HUES6 (cell line): ENCODE results near the gene VPS41.
"Not testable (repeated sequence)": the region's sequence is repeated elsewhere in the genome, so short reads cannot be mapped to it uniquely, and the experiment has no call there.

Source experiments
- H3K27ac ChIP-seq: 2 replicates; pipeline ENCODE4 v1.7.0; 2013; ENCODE audit warnings: low read depth, mild to moderate bottlenecking, low read length, inconsistent platforms
- H3K27me3 ChIP-seq: 2 replicates; pipeline ENCODE4 v1.6.1; 2013; ENCODE audit warnings: low read length; ENCODE audit not compliant: control insufficient read depth, insufficient read depth
- H3K36me3 ChIP-seq: 2 replicates; pipeline ENCODE4 v1.6.1; 2013; ENCODE audit warnings: low read length; ENCODE audit not compliant: control insufficient read depth, insufficient read depth
- H3K4me1 ChIP-seq: 2 replicates; pipeline ENCODE4 v1.6.1; 2013; ENCODE audit warnings: low read length; ENCODE audit not compliant: control insufficient read depth, insufficient read depth
- H3K4me3 ChIP-seq: 2 replicates; pipeline ENCODE4 v1.5.1; 2013; ENCODE audit warnings: low read depth, low read length
- H3K9ac ChIP-seq: one replicate; pipeline ENCODE4 v1.6.1; 2013; ENCODE audit warnings: mild to moderate bottlenecking, low read length
- H3K9me3 ChIP-seq: 2 replicates; pipeline ENCODE4 v1.6.1; 2013; ENCODE audit warnings: low read depth, low read length; ENCODE audit not compliant: control insufficient read depth, insufficient read depth

Gene VPS41

GRCh38 chr7:38908759-38909335, at the start of gene VPS41:
Gene VPS41, minus strand, starts transcription at chr7:38909191. Its CDS starts 17 bp downstream, at chr7:38909174.
- H3K4me3 ChIP-seq = peak within 1 kb of the TSS; percentile 87
- no peaks in the 10 kb centered on the region for H3K4me1 ChIP-seq
- H3K9me3 ChIP-seq = no peaks in the 10 kb centered on the region
- no peaks in the 10 kb centered on the region for H3K36me3 ChIP-seq
- H3K27me3 ChIP-seq = no peaks in the 10 kb centered on the region
- no peak within 1 kb of the TSS for H3K27ac ChIP-seq
- H3K9ac ChIP-seq = peak within 1 kb of the TSS; percentile 65

GRCh38 chr7:38955892-38956291, 46.9 kb upstream of the VPS41 start:
- H3K4me1 ChIP-seq = no peaks in the 10 kb centered on the region
- H3K4me3 ChIP-seq = no peak overlapping the region
- no peaks in the 10 kb centered on the region for H3K27me3 ChIP-seq
- H3K9ac ChIP-seq = no peak overlapping the region
- no peaks in the 10 kb centered on the region for H3K9me3 ChIP-seq
- H3K27ac ChIP-seq = no peak overlapping the region
- no peaks in the 10 kb centered on the region for H3K36me3 ChIP-seq

DNA sequence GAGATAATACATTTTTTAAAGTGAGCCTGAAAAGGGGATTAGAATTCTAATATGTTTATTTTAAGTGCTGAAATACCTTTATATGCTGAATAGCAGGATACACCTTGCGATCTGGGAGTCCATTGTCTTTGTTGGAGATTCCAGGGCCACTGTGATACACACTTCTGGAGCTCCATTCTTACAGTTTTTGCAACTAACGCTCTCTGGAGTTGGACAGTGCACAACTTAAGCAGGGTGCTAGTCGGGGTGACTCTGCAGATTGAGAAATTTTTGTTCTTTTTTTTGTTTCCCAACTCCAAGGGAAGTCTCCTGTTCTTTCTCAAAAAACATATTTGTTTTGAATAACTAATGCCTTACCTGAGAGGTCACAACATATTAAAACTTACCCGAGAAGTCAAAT, 45.0 kb upstream of the VPS41 start:
- no peaks in the 10 kb centered on the region for H3K9me3 ChIP-seq
- no peaks in the 10 kb centered on the region for H3K4me1 ChIP-seq
- H3K27me3 ChIP-seq = no peaks in the 10 kb centered on the region
- no peaks in the 10 kb centered on the region for H3K36me3 ChIP-seq
- no peak overlapping the region for H3K9ac ChIP-seq
- H3K4me3 ChIP-seq = no peak overlapping the region
- no peak overlapping the region for H3K27ac ChIP-seq

DNA sequence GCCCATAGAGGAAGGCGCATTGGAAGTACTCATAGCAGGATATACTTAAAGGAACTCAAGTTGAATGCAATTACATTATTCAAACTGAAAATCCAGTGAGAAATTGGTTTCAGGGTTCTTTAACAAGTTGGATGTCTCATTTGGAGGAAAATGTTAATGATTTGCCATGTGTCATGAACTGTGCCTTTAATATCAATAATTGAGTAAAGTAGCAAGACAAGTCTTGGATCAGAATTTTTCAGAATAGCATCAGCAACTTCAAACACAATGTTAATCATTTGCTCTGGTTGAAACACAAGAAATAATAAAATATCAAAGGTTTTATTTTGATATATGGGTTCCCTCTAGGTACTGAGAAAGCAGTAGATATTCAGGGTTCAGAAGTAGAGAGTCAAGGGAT, 44.2 kb upstream of the VPS41 start:
- Histone ChIP-seq H3K27me3 (no peaks in the 10 kb centered on the region), H3K4me3 (no peak overlapping the region), H3K4me1 (no peaks in the 10 kb centered on the region), H3K27ac (no peak overlapping the region), H3K36me3 (no peaks in the 10 kb centered on the region), H3K9ac (no peak overlapping the region), H3K9me3 (no peaks in the 10 kb centered on the region)

- H3K9ac ChIP-seq = no peak overlapping the region
- no peaks in the 10 kb centered on the region for H3K36me3 ChIP-seq
- H3K4me3 ChIP-seq = no peak overlapping the region
- no peak overlapping the region for H3K27ac ChIP-seq
- H3K4me1 ChIP-seq = no peaks in the 10 kb centered on the region
- no peaks in the 10 kb centered on the region for H3K9me3 ChIP-seq
- H3K27me3 ChIP-seq = no peaks in the 10 kb centered on the region
Observed at GRCh38 chr7:38951213-38951612, 42.2 kb upstream of the VPS41 start.

GRCh38 chr7:38950309-38950708, 41.3 kb upstream of the VPS41 start:
- Histone ChIP-seq H3K9me3 (no peaks in the 10 kb centered on the region), H3K4me3 (no peak overlapping the region), H3K36me3 (no peaks in the 10 kb centered on the region), H3K4me1 (no peaks in the 10 kb centered on the region), H3K27ac (no peak overlapping the region), H3K9ac (no peak overlapping the region), H3K27me3 (no peaks in the 10 kb centered on the region)

GRCh38 chr7:38947541-38947940, 38.5 kb upstream of the VPS41 start:
- H3K9me3 ChIP-seq, H3K9ac ChIP-seq, H3K36me3 ChIP-seq, H3K27me3 ChIP-seq, H3K4me3 ChIP-seq, H3K4me1 ChIP-seq, H3K27ac ChIP-seq: not testable (repeated sequence)

DNA sequence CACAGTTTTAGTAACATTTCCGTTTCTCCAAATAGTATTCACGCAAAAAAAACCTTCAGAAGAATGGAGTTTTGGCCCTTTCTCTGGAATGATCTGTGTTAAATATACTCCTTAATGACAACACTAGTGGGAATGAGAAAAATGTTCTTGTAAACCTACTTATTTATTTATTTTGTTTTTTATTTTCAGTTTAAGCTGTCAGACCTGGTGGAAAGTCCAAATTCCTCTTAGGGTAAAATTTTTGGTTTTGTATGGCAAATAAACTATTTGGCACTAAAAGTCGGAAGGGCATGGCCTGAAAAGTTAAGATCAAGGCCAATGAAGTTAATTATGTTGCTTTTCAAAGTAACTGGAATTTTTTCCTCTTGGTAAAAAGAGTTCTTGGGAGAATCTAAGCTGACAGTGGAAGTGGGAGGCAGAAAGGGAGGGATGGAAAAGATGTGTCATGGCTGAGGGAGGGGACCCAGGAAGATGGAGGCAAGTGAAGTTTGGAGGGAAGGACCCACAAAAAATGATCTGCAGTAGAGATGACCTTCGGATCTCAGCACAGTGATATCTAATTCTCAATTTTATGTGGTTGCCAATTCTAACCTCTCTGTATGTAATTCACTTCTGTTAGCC, 33.5 kb upstream of the VPS41 start:
- no peak overlapping the region for H3K27ac ChIP-seq
- no peaks in the 10 kb centered on the region for H3K36me3 ChIP-seq

GRCh38 chr7:38940774-38941173, 31.8 kb upstream of the VPS41 start:
- Histone ChIP-seq H3K4me3 (no peak overlapping the region), H3K9ac (no peak overlapping the region), H3K9me3 (no peaks in the 10 kb centered on the region), H3K4me1 (no peaks in the 10 kb centered on the region; the same call in 1 of the 2 replicates), H3K27ac (no peak overlapping the region), H3K36me3 (no peaks in the 10 kb centered on the region), H3K27me3 (no peaks in the 10 kb centered on the region)

More for the DNA sequence above, 33.5 kb upstream of the VPS41 start:
- no peaks in the 10 kb centered on the region for H3K9me3 ChIP-seq
- H3K4me1 ChIP-seq = no peaks in the 10 kb centered on the region; the same call in 1 of the 2 replicates
- no peak overlapping the region for H3K9ac ChIP-seq
- no peak overlapping the region for H3K4me3 ChIP-seq
- H3K27me3 ChIP-seq = no peaks in the 10 kb centered on the region

- Histone ChIP-seq H3K9ac (no peak overlapping the region), H3K27me3 (no peaks in the 10 kb centered on the region), H3K4me3 (no peak overlapping the region), H3K9me3 (no peaks in the 10 kb centered on the region), H3K4me1 (no peaks in the 10 kb centered on the region; the same call in 1 of the 2 replicates), H3K27ac (no peak overlapping the region), H3K36me3 (no peaks in the 10 kb centered on the region)
Observed at GRCh38 chr7:38938589-38938988, 29.6 kb upstream of the VPS41 start.

GRCh38 chr7:38938001-38938485, 29.1 kb upstream of the VPS41 start:
- H3K36me3 ChIP-seq = no peaks in the 10 kb centered on the region
- H3K4me3 ChIP-seq = no peak overlapping the region
- H3K27ac ChIP-seq = no peak overlapping the region
- no peaks in the 10 kb centered on the region for H3K27me3 ChIP-seq
- H3K9me3 ChIP-seq = no peaks in the 10 kb centered on the region
- no peaks in the 10 kb centered on the region; the same call in 1 of the 2 replicates for H3K4me1 ChIP-seq
- H3K9ac ChIP-seq = no peak overlapping the region
